Right renal cortex interstitium (tissue), 3 donors: ENCODE results near the gene CSGALNACT2. TPM values are rescaled to one million over a fixed set of nuclear protein-coding genes. Genes with fewer than 3 reads are reported as not detected.
"Not testable (repeated sequence)": the region's sequence is repeated elsewhere in the genome, so short reads cannot be mapped to it uniquely, and the experiment has no call there.

ENCODE experiments used
- DNase-seq, 3 donors: peaks; one replicate each; pipeline ENCODE4 v3.0.0-alpha.2; 2013; ENCODE audit warnings: low read depth in 3 of 3, low spot score in 2 of 3
- polyA plus RNA-seq, 3 donors: library from polyadenylated mRNA; unstranded; fragments of 120-200 nt; gene quantifications; one replicate each; pipeline ENCODE4 v1.2.1, GENCODE V29; 2013; ENCODE audit not compliant: insufficient read length in 3 of 3

The CSGALNACT2 gene
- polyA plus RNA-seq, 3 donors, result 18.4 to 20.6 (median 18.8) TPM

GRCh38 chr10:43136995-43137716 is 1.1 kb upstream of the CSGALNACT2 start:
- peak in 1 of 3 donors; percentile 24 for DNase-seq

- DNase-seq, result peak in 2 of 3 donors; percentile 46 to 47
Observed at GRCh38 chr10:43137717-43138020, 576 bp upstream of the CSGALNACT2 start.

GRCh38 chr10:43138757-43139241 is 554 bp downstream of the CSGALNACT2 start:
- peak in 2 of 3 donors; percentile 32 to 36 for DNase-seq

- DNase-seq, result no peak
Observed at GRCh38 chr10:43141421-43141820, 3.2 kb downstream of the CSGALNACT2 start.

GRCh38 chr10:43145311-43145710 is 7.1 kb downstream of the CSGALNACT2 start:
- DNase-seq, result no peak

- not testable (repeated sequence) for DNase-seq
Observed at GRCh38 chr10:43145936-43146335, 7.7 kb downstream of the CSGALNACT2 start.

- no peak for DNase-seq
Observed at GRCh38 chr10:43151371-43151770, 13.1 kb downstream of the CSGALNACT2 start.

GRCh38 chr10:43153901-43154300 is 15.7 kb downstream of the CSGALNACT2 start:
- DNase-seq, result no peak

- DNase-seq, result no peak
Observed at GRCh38 chr10:43155221-43155620, 17.0 kb downstream of the CSGALNACT2 start.

GRCh38 chr10:43155741-43156140 is 17.5 kb downstream of the CSGALNACT2 start:
- DNase-seq, result no peak

- DNase-seq, result no peak
Observed at GRCh38 chr10:43156590-43157341, 18.5 kb downstream of the CSGALNACT2 start.

- DNase-seq, result no peak
Observed at GRCh38 chr10:43158636-43159035, 20.4 kb downstream of the CSGALNACT2 start.

GRCh38 chr10:43160046-43160920 is 22.0 kb downstream of the CSGALNACT2 start:
- DNase-seq, result no peak

GRCh38 chr10:43160921-43161255 is 22.6 kb downstream of the CSGALNACT2 start:
- no peak for DNase-seq

- DNase-seq, result no peak
Observed at GRCh38 chr10:43162604-43163003, 24.4 kb downstream of the CSGALNACT2 start.

- DNase-seq, result no peak
Observed at GRCh38 chr10:43166207-43166879, 28.1 kb downstream of the CSGALNACT2 start.

GRCh38 chr10:43166880-43167497 is 28.7 kb downstream of the CSGALNACT2 start:
- DNase-seq, result no peak

GRCh38 chr10:43167498-43167889 is 29.2 kb downstream of the CSGALNACT2 start:
- no peak for DNase-seq

GRCh38 chr10:43170491-43170890 is 32.2 kb downstream of the CSGALNACT2 start:
- no peak for DNase-seq

GRCh38 chr10:43172645-43173044 is 34.4 kb downstream of the CSGALNACT2 start:
- DNase-seq, result no peak
